Stimulated activated CD4-positive, alpha-beta T cell treated with anti-CD3 and anti-CD28 coated beads, Interleukin-1b, Interleukin-23, amount 100 ng/mL, for 1 hour (primary cell): ENCODE measurements around the gene YWHAE.
"Not testable (repeated sequence)": the region's sequence is repeated elsewhere in the genome, so short reads cannot be mapped to it uniquely, and the experiment has no call there.

ENCODE experiments used
- DNase-seq, 2 donors: peaks; one replicate each; pipeline ENCODE4 v3.0.0-alpha.2; 2020; ENCODE audit warnings: low read depth in 2 of 2

The YWHAE gene

GRCh38 chr17:1373707-1374237 lies 26.2 kb downstream of the YWHAE start:
- no peak for DNase-seq

- no peak for DNase-seq
Observed at GRCh38 chr17:1372618-1373017, 27.4 kb downstream of the YWHAE start.

- DNase-seq = no peak
Observed at GRCh38 chr17:1371893-1372590, 28.0 kb downstream of the YWHAE start.

- no peak for DNase-seq
Observed at GRCh38 chr17:1368588-1368987, 31.4 kb downstream of the YWHAE start.

- no peak for DNase-seq
Observed at GRCh38 chr17:1367351-1367745, 32.7 kb downstream of the YWHAE start.

GRCh38 chr17:1366234-1366633 lies 33.8 kb downstream of the YWHAE start:
- no peak for DNase-seq

GRCh38 chr17:1365445-1366039 lies 34.5 kb downstream of the YWHAE start:
- DNase-seq = peak in 1 of 2 donors; percentile 21

GRCh38 chr17:1362964-1363363 lies 37.1 kb downstream of the YWHAE start:
- no peak for DNase-seq

- DNase-seq = no peak
Observed at GRCh38 chr17:1362065-1362848, 37.8 kb downstream of the YWHAE start.

GRCh38 chr17:1360975-1361374 lies 39.0 kb downstream of the YWHAE start:
- no peak for DNase-seq

- DNase-seq = not testable (repeated sequence)
Observed at GRCh38 chr17:1360315-1360714, 39.7 kb downstream of the YWHAE start.

- DNase-seq = no peak
Observed at GRCh38 chr17:1354030-1354429, 46.0 kb downstream of the YWHAE start.

- DNase-seq = not testable (repeated sequence)
Observed at GRCh38 chr17:1352530-1352929, 47.5 kb downstream of the YWHAE start.

GRCh38 chr17:1351971-1352370 lies 48.1 kb downstream of the YWHAE start:
- DNase-seq = no peak

- no peak for DNase-seq
Observed at GRCh38 chr17:1351275-1351674, 48.7 kb downstream of the YWHAE start.

- no peak for DNase-seq
Observed at GRCh38 chr17:1347589-1348323, 52.3 kb downstream of the YWHAE start.

- DNase-seq = no peak
Observed at GRCh38 chr17:1344521-1344920, 55.5 kb downstream of the YWHAE start.

- DNase-seq = no peak
Observed at GRCh38 chr17:1343554-1343953, 56.5 kb downstream of the YWHAE start.

- no peak for DNase-seq
Observed at GRCh38 chr17:1340371-1340770, 59.7 kb downstream of the YWHAE start.

GRCh38 chr17:1331708-1332107 lies 68.3 kb downstream of the YWHAE start:
- DNase-seq = no peak

- no peak for DNase-seq
Observed at GRCh38 chr17:1329745-1330343, 70.2 kb downstream of the YWHAE start.

GRCh38 chr17:1328437-1328836 lies 71.6 kb downstream of the YWHAE start:
- DNase-seq = no peak
